ENCODE data around the gene RANBP9. TPM values are rescaled to one million over a fixed set of nuclear protein-coding genes. Genes with fewer than 3 reads are reported as not detected.

RANBP9 gene
- total and polyA plus RNA-seq, 2 donors (not counting 3 experiments of a cell fraction or from before 2014, with no cell fraction given) = 15.1 to 40.2 TPM

GRCh38 chr6:13648850-13649249, 62.8 kb downstream of the RANBP9 start:
- CTCF ChIA-PET = interaction anchor here (0.6 to 0.8 kb wide), 4 partner anchors 12 to 260 kb away, joined by 3 to 4 read pairs (median 3); no protein-coding TSS in a partner anchor
- no peak overlapping the region for H3K9ac ChIP-seq (replicated peaks; ENCODE audit: extremely low read depth, insufficient read depth, low read length)
- dilution Hi-C loops (cut with MboI; ENCODE audit: extremely low pct_ligation_motif_present, low sequenced_read_pairs) (no loop called here), intact Hi-C loops (cut with micrococcal nuclease) (no loop called here)
- POLR2A ChIA-PET = no interaction called here
- FAIRE-seq (no peak), DNase-seq (ENCODE audit: low read depth, low spot score) (no peak)
- H3K9me1 ChIP-seq (replicated peaks; ENCODE audit: control insufficient read depth, extremely low read depth, insufficient read depth, low read length) = no peaks in the 10 kb centered on the region
- no peaks in the 10 kb centered on the region for H3K9me3 ChIP-seq (replicated peaks; ENCODE audit: control insufficient read depth, insufficient read depth, low read length)
- BruUV-seq (replicated peaks) = no TSS peak
- peaks cover 7% of the 10 kb centered on the region for H3K4me1 ChIP-seq (ENCODE audit: control insufficient read depth, extremely low read depth, insufficient read depth, low read length)
- H3K79me2 ChIP-seq (ENCODE audit: control insufficient read depth, insufficient read depth, low read length) = no peaks in the 10 kb centered on the region
- H3K27me3 ChIP-seq (ENCODE audit: control insufficient read depth in 2 of 2, insufficient read depth in 2 of 2, low read length in 2 of 2) = no peaks in the 10 kb centered on the region
- TF ChIP-seq POLR2AphosphoS5 (IDR thresholded peaks at IDR 0.05; ENCODE audit: insufficient read depth, low read depth, low read length) (no peak), MAX (IDR thresholded peaks at IDR 0.05; ENCODE audit: insufficient read depth, insufficient read length) (no peak), POLR2A (IDR thresholded peaks at IDR 0.05; ENCODE audit: low read depth, low read length) (no peak), JUN (IDR thresholded peaks at IDR 0.05; ENCODE audit: borderline replicate concordance, insufficient read depth, insufficient read length, low read depth) (no peak), EZH2 (IDR thresholded peaks at IDR 0.05; ENCODE audit: borderline replicate concordance, low read depth, low read length, severe bottlenecking) (no peak), GATA2 (IDR thresholded peaks at IDR 0.05; ENCODE audit: insufficient read depth, insufficient read length, low read depth, low read length) (no peak), FOS (IDR thresholded peaks at IDR 0.05; ENCODE audit: borderline replicate concordance, insufficient read depth, low read length) (no peak), MYC (IDR thresholded peaks at IDR 0.05; ENCODE audit: low read depth, low read length) (no peak)
- TF ChIP-seq, protein P1, sequence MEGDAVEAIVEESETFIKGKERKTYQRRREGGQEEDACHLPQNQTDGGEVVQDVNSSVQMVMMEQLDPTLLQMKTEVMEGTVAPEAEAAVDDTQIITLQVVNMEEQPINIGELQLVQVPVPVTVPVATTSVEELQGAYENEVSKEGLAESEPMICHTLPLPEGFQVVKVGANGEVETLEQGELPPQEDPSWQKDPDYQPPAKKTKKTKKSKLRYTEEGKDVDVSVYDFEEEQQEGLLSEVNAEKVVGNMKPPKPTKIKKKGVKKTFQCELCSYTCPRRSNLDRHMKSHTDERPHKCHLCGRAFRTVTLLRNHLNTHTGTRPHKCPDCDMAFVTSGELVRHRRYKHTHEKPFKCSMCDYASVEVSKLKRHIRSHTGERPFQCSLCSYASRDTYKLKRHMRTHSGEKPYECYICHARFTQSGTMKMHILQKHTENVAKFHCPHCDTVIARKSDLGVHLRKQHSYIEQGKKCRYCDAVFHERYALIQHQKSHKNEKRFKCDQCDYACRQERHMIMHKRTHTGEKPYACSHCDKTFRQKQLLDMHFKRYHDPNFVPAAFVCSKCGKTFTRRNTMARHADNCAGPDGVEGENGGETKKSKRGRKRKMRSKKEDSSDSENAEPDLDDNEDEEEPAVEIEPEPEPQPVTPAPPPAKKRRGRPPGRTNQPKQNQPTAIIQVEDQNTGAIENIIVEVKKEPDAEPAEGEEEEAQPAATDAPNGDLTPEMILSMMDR (IDR thresholded peaks at IDR 0.05; ENCODE audit: extremely low read depth in 1 of 2, insufficient read depth in 1 of 2, low read depth in 1 of 2, low read length in 2 of 2) = no peak
- H3K27ac ChIP-seq (ENCODE audit: insufficient read depth, low read depth, low read length) = no peak overlapping the region
- no peak overlapping the region for H2AFZ ChIP-seq (ENCODE audit: low read depth, low read length)
- H3K4me2 ChIP-seq (ENCODE audit: insufficient read depth, low read length) = no peak overlapping the region
- no peak overlapping the region for H3K4me3 ChIP-seq (replicated peaks in 1 of 3; ENCODE audit: insufficient read depth in 1 of 3, low read depth in 1 of 3, low read length in 3 of 3)
- no peaks in the 10 kb centered on the region for H4K20me1 ChIP-seq (replicated peaks; ENCODE audit: control insufficient read depth, extremely low read depth, insufficient read depth, low read length)
- H3K36me3 ChIP-seq (ENCODE audit: control insufficient read depth in 2 of 2, extremely low read depth in 1 of 2, insufficient read depth in 2 of 2, low read length in 2 of 2) = no peaks in the 10 kb centered on the region

Measured in endothelial cell of umbilical vein (primary cell).